Endothelial cell of umbilical vein (primary cell): ENCODE data around the gene APOL2. TPM values are rescaled to one million over a fixed set of nuclear protein-coding genes. Genes with fewer than 3 reads are reported as not detected.

ENCODE experiments used
- BruUV-seq: library from RNA; stranded (reverse); fragments of 400-500 nt; replicated peaks from 2 replicates; lab custom pipeline; 2021; lab: Mats Ljungman, UMichigan
- CTCF ChIA-PET: fragments of 300-600, 350-600 bp; sonication (Branson Sonifier 250); formaldehyde crosslinking; loops from one replicate; lab custom pipeline; 2021; ENCODE audit warnings: antibody characterized with exemption, inconsistent platforms; lab: Charles Lee
- POLR2A ChIA-PET: fragments of 300-600, 350-600 bp; sonication (Branson Sonifier 250); formaldehyde crosslinking; loops from one replicate; lab custom pipeline; 2021; ENCODE audit warnings: antibody characterized with exemption, inconsistent platforms; lab: Charles Lee
- DNase-seq: peaks from one replicate; pipeline ENCODE4 v3.0.0-alpha.2; 2011; ENCODE audit warnings: low read depth, low spot score
- FAIRE-seq: peaks from 2 replicates; lab custom pipeline; 2011; peaks lifted over from hg19 to GRCh38; lab: Jason Lieb, UNC
- H2AFZ ChIP-seq: 2 replicates; pipeline ENCODE4 v1.6.0; 2012; ENCODE audit warnings: low read depth, low read length, control low read depth, inconsistent platforms
- H3K27ac ChIP-seq: 2 replicates; pipeline ENCODE4 v1.5.1; 2011; ENCODE audit warnings: low read depth, mild to moderate bottlenecking, control low read depth, low read length, moderate library complexity; ENCODE audit not compliant: insufficient read depth
- H3K27me3 ChIP-seq, 2 experiments: 2 replicates each; pipeline versions ENCODE4 v1.6.0 to v1.6.1; 2011; ENCODE audit warnings: low read length in 2 of 2, mixed read lengths in 1 of 2; ENCODE audit not compliant: control insufficient read depth in 2 of 2, insufficient read depth in 2 of 2
- H3K36me3 ChIP-seq, 2 experiments: 2 replicates in 1 of 2; 3 replicates in 1 of 2; pipeline ENCODE4 v1.5.1; 2011; ENCODE audit warnings: low read length in 2 of 2, mild to moderate bottlenecking in 1 of 2, moderate library complexity in 1 of 2; ENCODE audit not compliant: control insufficient read depth in 2 of 2, insufficient read depth in 2 of 2; ENCODE audit errors: extremely low read depth in 1 of 2
- H3K4me1 ChIP-seq: 3 replicates; pipeline ENCODE4 v1.5.1; 2011; ENCODE audit warnings: mild to moderate bottlenecking, low read length; ENCODE audit not compliant: control insufficient read depth, insufficient read depth; ENCODE audit errors: extremely low read depth
- H3K4me2 ChIP-seq: 2 replicates; pipeline ENCODE4 v1.6.1; 2011; ENCODE audit warnings: low read length, control low read depth, mixed read lengths; ENCODE audit not compliant: insufficient read depth
- H3K4me3 ChIP-seq, 3 experiments: fragments of 200-600 bp in 1 of 3; sonication (generic), shearing (Covaris generic) in 1 of 3; replicated peaks in 1 of 3; 2 replicates each; pipeline ENCODE4 v1.5.1; 2011 to 2016; ENCODE audit warnings: control low read depth in 3 of 3, low read length in 3 of 3, mild to moderate bottlenecking in 2 of 3, inconsistent platforms in 1 of 3, low read depth in 1 of 3, moderate library complexity in 1 of 3; ENCODE audit not compliant: insufficient read depth in 1 of 3
- H3K79me2 ChIP-seq: 2 replicates; pipeline ENCODE4 v1.6.0; 2012; ENCODE audit warnings: low read length, inconsistent platforms; ENCODE audit not compliant: control insufficient read depth, insufficient read depth
- H3K9ac ChIP-seq: replicated peaks from 2 replicates; pipeline ENCODE3; 2011; ENCODE audit warnings: low read length, control low read depth; ENCODE audit not compliant: insufficient read depth; ENCODE audit errors: extremely low read depth
- H3K9me1 ChIP-seq: replicated peaks from 3 replicates; pipeline ENCODE4 v1.6.0; 2011; ENCODE audit warnings: mild to moderate bottlenecking, low read length; ENCODE audit not compliant: control insufficient read depth, insufficient read depth; ENCODE audit errors: extremely low read depth
- H3K9me3 ChIP-seq: replicated peaks from 2 replicates; pipeline ENCODE4 v1.5.1; 2012; ENCODE audit warnings: low read length, inconsistent platforms; ENCODE audit not compliant: control insufficient read depth, insufficient read depth
- H4K20me1 ChIP-seq: replicated peaks from 2 replicates; pipeline ENCODE3; 2011; ENCODE audit warnings: mild to moderate bottlenecking, low read length; ENCODE audit not compliant: control insufficient read depth, insufficient read depth; ENCODE audit errors: extremely low read depth
- CTCF ChIP-seq, 2 donors: IDR thresholded peaks; 1 replicate in 1 of 2; 2 replicates in 1 of 2; pipeline ENCODE4 v1.5.1; 2011; ENCODE audit warnings: low read length in 2 of 2, mild to moderate bottlenecking in 2 of 2, moderate library complexity in 2 of 2, control low read depth in 1 of 2, inconsistent platforms in 1 of 2, low read depth in 1 of 2; ENCODE audit not compliant: insufficient read depth in 1 of 2; ENCODE audit errors: extremely low read depth in 1 of 2
- EZH2 ChIP-seq: IDR thresholded peaks from 2 replicates; pipeline ENCODE4 v1.6.1; 2012; ENCODE audit warnings: borderline replicate concordance, low read depth, mild to moderate bottlenecking, moderate library complexity, low read length, inconsistent platforms; ENCODE audit not compliant: severe bottlenecking
- FOS ChIP-seq: IDR thresholded peaks from 2 replicates; pipeline ENCODE4 v1.6.1; 2011; ENCODE audit warnings: mild to moderate bottlenecking, low read length, moderate library complexity, borderline replicate concordance; ENCODE audit not compliant: insufficient read depth
- GATA2 ChIP-seq: IDR thresholded peaks from 2 replicates; pipeline ENCODE4 v1.7.0; 2011; ENCODE audit warnings: low read depth, mild to moderate bottlenecking, moderate library complexity, mixed read lengths, low read length; ENCODE audit not compliant: insufficient read length, insufficient read depth
- JUN ChIP-seq: IDR thresholded peaks from 2 replicates; pipeline ENCODE4 v1.6.1; 2011; ENCODE audit warnings: borderline replicate concordance, low read depth; ENCODE audit not compliant: insufficient read length, insufficient read depth
- MAX ChIP-seq: IDR thresholded peaks from 2 replicates; pipeline ENCODE4 v1.6.1; 2011; ENCODE audit not compliant: insufficient read depth, insufficient read length
- MYC ChIP-seq: IDR thresholded peaks from one replicate; pipeline ENCODE4 v1.6.1; 2011; ENCODE audit warnings: mild to moderate bottlenecking, low read depth, low read length
- POLR2A ChIP-seq: IDR thresholded peaks from 2 replicates; pipeline ENCODE4 v1.6.1; 2012; ENCODE audit warnings: low read depth, mild to moderate bottlenecking, control low read depth, low read length
- POLR2AphosphoS5 ChIP-seq: IDR thresholded peaks from 2 replicates; pipeline ENCODE4 v1.6.1; 2012; ENCODE audit warnings: low read depth, mild to moderate bottlenecking, control low read depth, low read length, moderate library complexity; ENCODE audit not compliant: insufficient read depth
- dilution Hi-C: fragments of 300-500 bp; cut with MboI; formaldehyde crosslinking; loops from one replicate; pipeline ENCODE4 v1.15.0; 2019; ENCODE audit warnings: low sequenced_read_pairs; ENCODE audit not compliant: extremely low pct_ligation_motif_present
- intact Hi-C: fragments of 100-400 bp; cut with micrococcal nuclease; formaldehyde crosslinking; loops from one replicate; pipeline ENCODE4 v1.10.0; 2022
- polyA plus RNA-seq, 4 experiments: library from polyadenylated mRNA; depleted of rRNA in 3 of 4; stranded (reverse) in 3 of 4; unstranded in 1 of 4; fragments of >200 nt; gene quantifications; 2 replicates each; pipeline versions ENCODE4 v1.2.1 to v1.2.3, GENCODE V29; 2011 to 2012; ENCODE audit warnings: missing spikeins in 1 of 4
- total RNA-seq: library from RNA; stranded (reverse); gene quantifications from 2 replicates; pipeline ENCODE4 v1.2.3, GENCODE V29; 2021

Gene APOL2
- total and polyA plus RNA-seq, 2 donors (not counting 3 experiments of a cell fraction or from before 2014, with no cell fraction given), result 16.9 to 37.6 TPM

GRCh38 chr22:36282328-36282831 lies 43.1 kb upstream of the APOL2 start:
- H4K20me1 ChIP-seq, result no peaks in the 10 kb centered on the region
- H3K27ac ChIP-seq, result no peak overlapping the region
- POLR2A ChIA-PET, result no interaction called here
- no peak for TF ChIP-seq CTCF (IDR thresholded peaks at IDR 0.05; ENCODE audit: extremely low read depth in 1 of 2, insufficient read depth in 1 of 2, low read depth in 1 of 2, low read length in 2 of 2)
- no peak for TF ChIP-seq EZH2
- TF ChIP-seq GATA2, result no peak
- no peak for TF ChIP-seq FOS
- TF ChIP-seq JUN, result no peak
- no peak for TF ChIP-seq MYC
- no peak for TF ChIP-seq POLR2A
- TF ChIP-seq POLR2AphosphoS5, result no peak
- TF ChIP-seq MAX, result no peak
- dilution Hi-C loops, result no loop called here
- CTCF ChIA-PET, result no interaction called here
- H2AFZ ChIP-seq, result no peak overlapping the region
- peaks cover 48 to 58% of the 10 kb centered on the region in 2 experiments for H3K36me3 ChIP-seq
- no peaks in the 10 kb centered on the region for H3K9me3 ChIP-seq
- no TSS peak for BruUV-seq
- no peaks in the 10 kb centered on the region for H3K79me2 ChIP-seq
- no peaks in the 10 kb centered on the region for H3K9me1 ChIP-seq
- intact Hi-C loops, result no loop called here
- H3K9ac ChIP-seq, result no peak overlapping the region
- H3K4me3 ChIP-seq, result no peak overlapping the region
- no peaks in the 10 kb centered on the region for H3K27me3 ChIP-seq
- no peaks in the 10 kb centered on the region for H3K4me1 ChIP-seq
- DNase-seq (no peak), FAIRE-seq (no peak)
- H3K4me2 ChIP-seq, result no peak overlapping the region
